ENCODE data around the gene TCN2.
A peak's percentile ranks its signal among the peaks of the same experiment; 100 is the strongest.

Gene TCN2

DNA sequence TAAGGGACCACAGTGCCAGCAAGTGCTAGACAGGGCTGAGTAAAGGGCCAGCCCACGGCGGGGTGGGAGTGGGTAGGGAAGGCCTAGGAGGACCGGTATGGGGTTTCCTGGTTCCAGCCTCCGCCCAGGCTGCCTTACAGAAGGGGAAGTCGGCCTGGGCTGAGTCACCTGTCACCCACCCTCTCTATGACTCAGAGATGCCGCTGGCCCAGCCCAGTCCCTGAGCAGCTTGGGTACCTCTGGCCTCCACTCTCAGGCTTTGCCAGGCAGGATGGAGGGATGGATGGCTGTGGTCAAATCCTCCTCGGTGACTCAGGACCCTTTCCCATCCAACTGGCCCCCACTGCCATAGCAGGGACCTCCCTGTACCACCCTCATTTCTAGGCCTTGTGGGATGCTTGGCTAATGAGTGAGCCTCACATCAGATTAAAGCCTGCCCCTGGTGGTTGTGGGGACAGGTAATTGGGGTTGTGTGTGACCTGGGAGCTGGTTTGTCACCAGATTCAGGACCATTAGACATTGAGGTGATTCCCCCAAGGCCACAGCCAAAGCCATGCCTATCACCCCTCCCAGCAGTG, 42.5 kb downstream of the TCN2 start:
- TF ChIP-seq ZFP3 (CRISPR knock-in tag; IDR thresholded peaks at IDR 0.05) (no peak), ISL1 (CRISPR knock-in tag; IDR thresholded peaks at IDR 0.05) (no peak), OSR1 (CRISPR knock-in tag; IDR thresholded peaks at IDR 0.05) (no peak)
- ATAC-seq = peak; percentile 98

DNA sequence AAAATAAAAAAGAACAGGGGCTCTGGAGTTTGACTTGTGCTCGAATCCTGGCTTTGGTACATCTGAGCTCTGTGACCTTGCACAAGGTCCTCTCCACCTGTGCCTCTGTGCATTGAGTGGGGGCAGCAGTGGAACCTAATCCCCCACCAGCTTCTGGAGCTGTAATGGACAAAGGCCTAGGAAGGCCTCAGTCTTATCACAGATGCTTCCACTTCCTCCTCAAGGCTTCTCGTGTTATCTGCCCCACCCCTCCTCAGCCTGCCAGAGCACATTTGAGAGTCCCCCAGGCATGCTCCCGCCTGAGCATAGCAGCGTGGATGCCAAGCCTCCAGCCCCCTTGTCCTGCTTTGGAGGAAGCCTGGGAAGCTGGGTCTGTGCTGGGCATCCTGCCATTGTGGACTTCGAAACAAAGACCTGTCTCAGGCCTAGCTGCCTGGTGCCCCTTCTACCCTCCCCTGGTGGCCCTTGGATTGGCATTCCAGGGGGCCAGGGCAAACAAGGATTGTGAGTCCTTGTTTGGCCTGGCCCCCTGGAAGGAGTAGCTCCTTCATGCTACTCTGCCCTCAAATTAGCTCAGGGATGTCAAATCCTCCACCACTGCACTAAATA, 43.6 kb downstream of the TCN2 start:
- no peak for ATAC-seq
- TF ChIP-seq ZNF565 (CRISPR knock-in tag; conservative IDR thresholded peaks at IDR 0.05; ENCODE audit: low read depth) (no peak), ZNF70 (CRISPR knock-in tag; IDR thresholded peaks at IDR 0.05) (no peak), ZC3H10 (CRISPR knock-in tag; IDR thresholded peaks at IDR 0.05) (no peak), ESRRG (CRISPR knock-in tag; IDR thresholded peaks at IDR 0.05) (no peak), ISL1 (CRISPR knock-in tag; IDR thresholded peaks at IDR 0.05) (no peak), OSR1 (CRISPR knock-in tag; IDR thresholded peaks at IDR 0.05) (no peak), PPARA (CRISPR knock-in tag; IDR thresholded peaks at IDR 0.05; ENCODE audit: borderline replicate concordance) (no peak), ZFP30 (CRISPR knock-in tag; IDR thresholded peaks at IDR 0.05) (no peak), GLIS3 (CRISPR knock-in tag; IDR thresholded peaks at IDR 0.05) (no peak), RARB (CRISPR knock-in tag; IDR thresholded peaks at IDR 0.05) (no peak), ZNF8 (CRISPR knock-in tag; IDR thresholded peaks at IDR 0.05) (no peak), ZFP3 (CRISPR knock-in tag; IDR thresholded peaks at IDR 0.05) (no peak), CSDC2 (CRISPR knock-in tag; IDR thresholded peaks at IDR 0.05) (no peak), BACH2 (CRISPR knock-in tag; IDR thresholded peaks at IDR 0.05; ENCODE audit: borderline replicate concordance) (no peak)
- TF ChIP-seq, protein P1, sequence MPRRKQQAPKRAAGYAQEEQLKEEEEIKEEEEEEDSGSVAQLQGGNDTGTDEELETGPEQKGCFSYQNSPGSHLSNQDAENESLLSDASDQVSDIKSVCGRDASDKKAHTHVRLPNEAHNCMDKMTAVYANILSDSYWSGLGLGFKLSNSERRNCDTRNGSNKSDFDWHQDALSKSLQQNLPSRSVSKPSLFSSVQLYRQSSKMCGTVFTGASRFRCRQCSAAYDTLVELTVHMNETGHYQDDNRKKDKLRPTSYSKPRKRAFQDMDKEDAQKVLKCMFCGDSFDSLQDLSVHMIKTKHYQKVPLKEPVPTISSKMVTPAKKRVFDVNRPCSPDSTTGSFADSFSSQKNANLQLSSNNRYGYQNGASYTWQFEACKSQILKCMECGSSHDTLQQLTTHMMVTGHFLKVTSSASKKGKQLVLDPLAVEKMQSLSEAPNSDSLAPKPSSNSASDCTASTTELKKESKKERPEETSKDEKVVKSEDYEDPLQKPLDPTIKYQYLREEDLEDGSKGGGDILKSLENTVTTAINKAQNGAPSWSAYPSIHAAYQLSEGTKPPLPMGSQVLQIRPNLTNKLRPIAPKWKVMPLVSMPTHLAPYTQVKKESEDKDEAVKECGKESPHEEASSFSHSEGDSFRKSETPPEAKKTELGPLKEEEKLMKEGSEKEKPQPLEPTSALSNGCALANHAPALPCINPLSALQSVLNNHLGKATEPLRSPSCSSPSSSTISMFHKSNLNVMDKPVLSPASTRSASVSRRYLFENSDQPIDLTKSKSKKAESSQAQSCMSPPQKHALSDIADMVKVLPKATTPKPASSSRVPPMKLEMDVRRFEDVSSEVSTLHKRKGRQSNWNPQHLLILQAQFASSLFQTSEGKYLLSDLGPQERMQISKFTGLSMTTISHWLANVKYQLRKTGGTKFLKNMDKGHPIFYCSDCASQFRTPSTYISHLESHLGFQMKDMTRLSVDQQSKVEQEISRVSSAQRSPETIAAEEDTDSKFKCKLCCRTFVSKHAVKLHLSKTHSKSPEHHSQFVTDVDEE (CRISPR knock-in tag; IDR thresholded peaks at IDR 0.05) = no peak
- TF ChIP-seq, protein P2, sequence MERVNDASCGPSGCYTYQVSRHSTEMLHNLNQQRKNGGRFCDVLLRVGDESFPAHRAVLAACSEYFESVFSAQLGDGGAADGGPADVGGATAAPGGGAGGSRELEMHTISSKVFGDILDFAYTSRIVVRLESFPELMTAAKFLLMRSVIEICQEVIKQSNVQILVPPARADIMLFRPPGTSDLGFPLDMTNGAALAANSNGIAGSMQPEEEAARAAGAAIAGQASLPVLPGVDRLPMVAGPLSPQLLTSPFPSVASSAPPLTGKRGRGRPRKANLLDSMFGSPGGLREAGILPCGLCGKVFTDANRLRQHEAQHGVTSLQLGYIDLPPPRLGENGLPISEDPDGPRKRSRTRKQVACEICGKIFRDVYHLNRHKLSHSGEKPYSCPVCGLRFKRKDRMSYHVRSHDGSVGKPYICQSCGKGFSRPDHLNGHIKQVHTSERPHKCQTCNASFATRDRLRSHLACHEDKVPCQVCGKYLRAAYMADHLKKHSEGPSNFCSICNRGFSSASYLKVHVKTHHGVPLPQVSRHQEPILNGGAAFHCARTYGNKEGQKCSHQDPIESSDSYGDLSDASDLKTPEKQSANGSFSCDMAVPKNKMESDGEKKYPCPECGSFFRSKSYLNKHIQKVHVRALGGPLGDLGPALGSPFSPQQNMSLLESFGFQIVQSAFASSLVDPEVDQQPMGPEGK (CRISPR knock-in tag; IDR thresholded peaks at IDR 0.05; ENCODE audit: borderline replicate concordance) = no peak
- TF ChIP-seq, protein P3, sequence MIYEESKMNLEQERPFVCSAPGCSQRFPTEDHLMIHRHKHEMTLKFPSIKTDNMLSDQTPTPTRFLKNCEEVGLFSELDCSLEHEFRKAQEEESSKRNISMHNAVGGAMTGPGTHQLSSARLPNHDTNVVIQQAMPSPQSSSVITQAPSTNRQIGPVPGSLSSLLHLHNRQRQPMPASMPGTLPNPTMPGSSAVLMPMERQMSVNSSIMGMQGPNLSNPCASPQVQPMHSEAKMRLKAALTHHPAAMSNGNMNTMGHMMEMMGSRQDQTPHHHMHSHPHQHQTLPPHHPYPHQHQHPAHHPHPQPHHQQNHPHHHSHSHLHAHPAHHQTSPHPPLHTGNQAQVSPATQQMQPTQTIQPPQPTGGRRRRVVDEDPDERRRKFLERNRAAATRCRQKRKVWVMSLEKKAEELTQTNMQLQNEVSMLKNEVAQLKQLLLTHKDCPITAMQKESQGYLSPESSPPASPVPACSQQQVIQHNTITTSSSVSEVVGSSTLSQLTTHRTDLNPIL (CRISPR knock-in tag; IDR thresholded peaks at IDR 0.05; ENCODE audit: low read depth) = no peak
- TF ChIP-seq, protein P4, sequence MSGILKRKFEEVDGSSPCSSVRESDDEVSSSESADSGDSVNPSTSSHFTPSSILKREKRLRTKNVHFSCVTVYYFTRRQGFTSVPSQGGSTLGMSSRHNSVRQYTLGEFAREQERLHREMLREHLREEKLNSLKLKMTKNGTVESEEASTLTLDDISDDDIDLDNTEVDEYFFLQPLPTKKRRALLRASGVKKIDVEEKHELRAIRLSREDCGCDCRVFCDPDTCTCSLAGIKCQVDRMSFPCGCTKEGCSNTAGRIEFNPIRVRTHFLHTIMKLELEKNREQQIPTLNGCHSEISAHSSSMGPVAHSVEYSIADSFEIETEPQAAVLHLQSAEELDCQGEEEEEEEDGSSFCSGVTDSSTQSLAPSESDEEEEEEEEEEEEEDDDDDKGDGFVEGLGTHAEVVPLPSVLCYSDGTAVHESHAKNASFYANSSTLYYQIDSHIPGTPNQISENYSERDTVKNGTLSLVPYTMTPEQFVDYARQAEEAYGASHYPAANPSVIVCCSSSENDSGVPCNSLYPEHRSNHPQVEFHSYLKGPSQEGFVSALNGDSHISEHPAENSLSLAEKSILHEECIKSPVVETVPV (CRISPR knock-in tag; IDR thresholded peaks at IDR 0.05) = no peak
- TF ChIP-seq, protein P5, sequence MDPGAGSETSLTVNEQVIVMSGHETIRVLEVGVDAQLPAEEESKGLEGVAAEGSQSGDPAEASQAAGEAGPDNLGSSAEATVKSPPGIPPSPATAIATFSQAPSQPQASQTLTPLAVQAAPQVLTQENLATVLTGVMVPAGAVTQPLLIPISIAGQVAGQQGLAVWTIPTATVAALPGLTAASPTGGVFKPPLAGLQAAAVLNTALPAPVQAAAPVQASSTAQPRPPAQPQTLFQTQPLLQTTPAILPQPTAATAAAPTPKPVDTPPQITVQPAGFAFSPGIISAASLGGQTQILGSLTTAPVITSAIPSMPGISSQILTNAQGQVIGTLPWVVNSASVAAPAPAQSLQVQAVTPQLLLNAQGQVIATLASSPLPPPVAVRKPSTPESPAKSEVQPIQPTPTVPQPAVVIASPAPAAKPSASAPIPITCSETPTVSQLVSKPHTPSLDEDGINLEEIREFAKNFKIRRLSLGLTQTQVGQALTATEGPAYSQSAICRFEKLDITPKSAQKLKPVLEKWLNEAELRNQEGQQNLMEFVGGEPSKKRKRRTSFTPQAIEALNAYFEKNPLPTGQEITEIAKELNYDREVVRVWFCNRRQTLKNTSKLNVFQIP (CRISPR knock-in tag; IDR thresholded peaks at IDR 0.05; ENCODE audit: borderline replicate concordance, low read depth) = no peak

DNA sequence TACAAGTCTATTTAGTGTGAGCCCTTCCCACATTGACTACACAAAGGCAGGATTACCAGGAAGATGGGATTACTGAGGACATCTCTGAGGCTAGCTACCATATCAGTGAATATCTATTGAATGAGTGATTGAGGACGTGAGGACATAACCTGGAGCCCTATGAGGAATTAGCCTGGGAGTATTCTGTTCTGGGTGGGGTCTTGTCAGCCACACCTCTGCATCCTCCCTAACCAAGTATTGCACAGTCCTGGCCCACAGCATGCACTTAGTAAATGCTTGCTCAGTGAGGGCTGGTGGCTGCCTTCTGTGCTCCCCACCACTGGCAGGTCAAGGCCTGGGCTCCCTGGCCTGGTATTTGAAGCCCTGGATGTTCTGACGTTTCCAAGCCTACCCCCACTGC, 45.9 kb downstream of the TCN2 start:
- ATAC-seq = no peak
- TF ChIP-seq, protein P5 (CRISPR knock-in tag; IDR thresholded peaks at IDR 0.05; ENCODE audit: borderline replicate concordance, low read depth) = no peak
- TF ChIP-seq ZNF565 (CRISPR knock-in tag; conservative IDR thresholded peaks at IDR 0.05; ENCODE audit: low read depth) (no peak), ESRRG (CRISPR knock-in tag; IDR thresholded peaks at IDR 0.05) (no peak)
